Hepatocyte (in vitro differentiated cells): ENCODE data around the gene PRDM12. TPM values are rescaled to one million over a fixed set of nuclear protein-coding genes. Genes with fewer than 3 reads are reported as not detected.
"Not testable (repeated sequence)": the region's sequence is repeated elsewhere in the genome, so short reads cannot be mapped to it uniquely, and the experiment has no call there.

Experiments
- DNase-seq: peaks from one replicate; pipeline ENCODE4 v3.0.0-alpha.2; 2016; ENCODE audit warnings: low spot score
- H2AFZ ChIP-seq: fragments of 200-600 bp; sonication (generic); 2 replicates; pipeline ENCODE4 v1.6.0; 2016; ENCODE audit warnings: antibody characterized with exemption, mild to moderate bottlenecking
- H3K27ac ChIP-seq: fragments of 200-600 bp; sonication (generic); 2 replicates; pipeline ENCODE4 v1.5.1; 2016; ENCODE audit warnings: mild to moderate bottlenecking
- H3K27me3 ChIP-seq: fragments of 200-600 bp; sonication (generic); 2 replicates; pipeline ENCODE4 v1.6.1; 2016
- H3K36me3 ChIP-seq: fragments of 200-600 bp; sonication (generic); replicated peaks from 2 replicates; pipeline ENCODE4 v1.5.1; 2016; ENCODE audit warnings: low read depth; ENCODE audit not compliant: insufficient read depth
- H3K4me1 ChIP-seq: fragments of 200-600 bp; sonication (generic); 2 replicates; pipeline ENCODE4 v1.5.1; 2016; ENCODE audit warnings: mild to moderate bottlenecking, moderate library complexity; ENCODE audit not compliant: insufficient read depth
- H3K4me2 ChIP-seq: fragments of 200-600 bp; sonication (generic); 2 replicates; pipeline ENCODE4 v1.6.0; 2016
- H3K4me3 ChIP-seq: fragments of 200-600 bp; sonication (generic); 2 replicates; pipeline ENCODE4 v1.5.1; 2016; ENCODE audit warnings: mild to moderate bottlenecking
- H3K79me2 ChIP-seq: fragments of 200-600 bp; sonication (generic); 2 replicates; pipeline ENCODE4 v1.6.0; 2017; ENCODE audit warnings: mild to moderate bottlenecking
- H3K9me2 ChIP-seq: fragments of 200-600 bp; sonication (generic); replicated peaks from 2 replicates; pipeline ENCODE4 v1.6.0; 2017; ENCODE audit warnings: mild to moderate bottlenecking; ENCODE audit not compliant: insufficient read depth
- H3K9me3 ChIP-seq: fragments of 200-600 bp; sonication (generic); 2 replicates; pipeline ENCODE4 v1.5.1; 2016; ENCODE audit warnings: low read depth, mild to moderate bottlenecking
- H4K20me1 ChIP-seq: fragments of 200-600 bp; sonication (generic); 2 replicates; pipeline ENCODE4 v1.6.0; 2016; ENCODE audit warnings: mild to moderate bottlenecking; ENCODE audit not compliant: insufficient read depth, poor library complexity, severe bottlenecking
- CTCF ChIP-seq: fragments of 200-600 bp; sonication (generic); IDR thresholded peaks from 2 replicates; pipeline ENCODE4 v1.5.1; 2016; ENCODE audit warnings: antibody characterized with exemption, mild to moderate bottlenecking; ENCODE audit not compliant: poor library complexity
- EZH2 ChIP-seq: fragments of 200-600 bp; sonication (generic); IDR thresholded peaks from 2 replicates; pipeline ENCODE4 v1.6.1; 2016; ENCODE audit warnings: antibody characterized with exemption, mild to moderate bottlenecking, borderline replicate concordance
- EZH2phosphoT487 ChIP-seq: fragments of 200-600 bp; sonication (generic); IDR thresholded peaks from one replicate; pipeline ENCODE4 v1.6.1; 2018; ENCODE audit warnings: antibody characterized with exemption, mild to moderate bottlenecking, low read depth, moderate library complexity; ENCODE audit not compliant: unreplicated experiment, severe bottlenecking
- WGBS: methylation state at CpG from one replicate; pipeline ENCODE4 v1.1.6; 2016; ENCODE audit warnings: low lambda C conversion rate; ENCODE audit errors: missing lambda C conversion rate; 5-methylcytosine and 5-hydroxymethylcytosine counted together
- polyA plus RNA-seq: library from polyadenylated mRNA; unstranded; fragments of >200 nt; fragmentation: Nextera tagmentation; extraction: Ambion mirVana; gene quantifications from 2 replicates; pipeline ENCODE4 v1.2.1, GENCODE V29; 2016
- total RNA-seq: library from RNA; depleted of rRNA; stranded (reverse); fragments of >200 nt; gene quantifications from 2 replicates; pipeline ENCODE4 v1.2.3, GENCODE V29; 2014

The PRDM12 gene
- total and polyA plus RNA-seq, 2 experiments from 2014 or later: not detected

DNA sequence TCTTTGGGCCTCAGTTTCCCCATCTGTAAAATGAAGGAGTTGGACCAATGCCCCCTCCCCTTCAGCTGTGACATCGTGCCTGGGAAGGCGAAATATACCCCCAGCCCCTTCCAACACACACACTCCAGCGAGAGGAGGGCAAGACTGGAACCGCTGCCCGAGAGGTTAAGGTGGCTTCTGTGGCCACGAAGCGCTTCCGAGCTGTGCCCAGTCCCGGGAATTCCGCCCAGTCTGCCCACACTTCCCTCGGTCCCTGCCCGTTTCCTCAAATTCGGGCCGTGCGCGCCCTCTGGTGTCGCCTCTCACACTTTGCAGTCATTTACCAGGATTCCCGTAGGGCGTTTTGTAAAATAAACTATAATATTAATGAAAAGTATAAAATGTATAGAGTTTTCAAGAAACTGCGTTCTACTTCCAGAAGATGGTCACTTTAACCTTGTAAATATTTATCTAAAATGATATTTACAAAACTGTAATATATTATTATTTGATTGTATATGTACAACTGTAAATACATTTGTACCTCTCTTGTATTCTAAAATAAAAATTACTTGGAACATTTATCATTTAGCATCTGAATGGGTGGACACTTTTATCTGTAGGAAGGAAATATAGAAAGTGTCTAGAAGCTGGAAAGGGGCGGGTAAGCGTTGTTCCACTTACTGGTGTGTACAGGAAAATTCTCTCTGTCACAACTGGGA, 18.2 kb downstream of the PRDM12 start:
- H3K9me2 ChIP-seq: no peaks in the 10 kb centered on the region
- TF ChIP-seq EZH2phosphoT487: no peak
- TF ChIP-seq CTCF: peak; percentile 91
- peak overlapping the region; percentile 98 for H3K4me2 ChIP-seq
- H3K9me3 ChIP-seq: no peaks in the 10 kb centered on the region
- no peaks in the 10 kb centered on the region for H3K4me1 ChIP-seq
- no peaks in the 10 kb centered on the region for H3K36me3 ChIP-seq
- no peaks in the 10 kb centered on the region for H3K79me2 ChIP-seq
- peak; percentile 89 for DNase-seq
- WGBS: 7% methylated on average over 22 of the region's 22 CpGs
- H4K20me1 ChIP-seq: no peaks in the 10 kb centered on the region
- H3K27me3 ChIP-seq: peaks cover 15% of the 10 kb centered on the region
- H2AFZ ChIP-seq: peak overlapping the region; percentile 92
- H3K27ac ChIP-seq: no peak overlapping the region
- no peak overlapping the region for H3K4me3 ChIP-seq

GRCh38 chr9:130685104-130685503, 20.7 kb downstream of the PRDM12 start:
- TF ChIP-seq EZH2phosphoT487: no peak
- no peak for TF ChIP-seq EZH2
- TF ChIP-seq CTCF: no peak

DNA sequence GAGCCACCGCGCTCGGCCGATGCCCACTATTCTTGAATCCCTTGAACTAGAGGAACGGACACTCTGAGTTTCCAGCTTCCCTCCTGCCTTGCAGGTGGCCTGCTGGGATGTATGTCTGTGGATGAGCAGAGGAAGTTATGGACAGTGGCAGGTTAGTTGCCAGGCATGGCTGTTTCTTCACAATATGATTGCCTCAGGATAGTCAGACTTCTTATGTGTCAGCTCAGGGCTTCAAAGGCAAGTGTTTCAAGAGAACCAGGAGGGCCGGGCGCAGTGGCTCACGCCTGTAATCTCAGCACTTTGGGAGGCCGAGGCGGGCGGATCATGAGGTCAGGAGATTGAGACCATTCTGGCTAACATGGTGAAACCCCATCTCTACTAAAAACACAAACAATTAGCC, 21.6 kb downstream of the PRDM12 start:
- not testable (repeated sequence) for H3K27ac ChIP-seq, DNase-seq, H3K4me2 ChIP-seq, H4K20me1 ChIP-seq, H3K9me2 ChIP-seq, H3K4me3 ChIP-seq, H3K9me3 ChIP-seq, H3K79me2 ChIP-seq, H3K27me3 ChIP-seq, H2AFZ ChIP-seq, H3K36me3 ChIP-seq, H3K4me1 ChIP-seq
- WGBS: 96% methylated on average over 11 of the region's 11 CpGs

More at GRCh38 chr9:130685104-130685503, 20.7 kb downstream of the PRDM12 start:
- no peak overlapping the region for H2AFZ ChIP-seq
- H3K79me2 ChIP-seq: no peaks in the 10 kb centered on the region
- H3K9me2 ChIP-seq: no peaks in the 10 kb centered on the region
- no peak overlapping the region for H3K27ac ChIP-seq
- no peak overlapping the region for H3K4me3 ChIP-seq
- no peaks in the 10 kb centered on the region for H4K20me1 ChIP-seq
- no peaks in the 10 kb centered on the region for H3K9me3 ChIP-seq
- H3K4me1 ChIP-seq: no peaks in the 10 kb centered on the region
- H3K27me3 ChIP-seq: peaks cover 4% of the 10 kb centered on the region
- DNase-seq: no peak
- no peak overlapping the region for H3K4me2 ChIP-seq
- H3K36me3 ChIP-seq: no peaks in the 10 kb centered on the region

DNA sequence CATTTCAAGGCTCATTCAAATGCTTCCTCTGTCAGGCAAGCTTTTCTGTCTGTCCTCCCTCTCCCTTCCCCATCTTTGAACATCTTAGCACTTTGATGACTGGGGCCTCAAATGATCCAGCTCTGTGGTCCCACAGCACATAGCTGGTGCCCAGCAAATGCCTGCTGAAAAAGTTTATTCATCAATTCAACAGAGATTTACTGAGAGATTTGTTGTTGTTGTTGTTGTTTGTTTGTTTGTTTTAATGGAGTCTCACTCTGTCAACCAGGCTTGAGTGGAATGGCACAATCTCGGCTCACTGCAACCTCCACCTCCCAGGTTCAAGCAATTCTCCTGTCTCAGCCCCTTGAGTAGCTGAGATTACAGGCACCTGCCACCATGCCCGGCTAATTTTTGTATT, 23.2 kb downstream of the PRDM12 start:
- H3K4me2 ChIP-seq: no peak overlapping the region
- H3K4me1 ChIP-seq: no peaks in the 10 kb centered on the region
- no peaks in the 10 kb centered on the region for H3K36me3 ChIP-seq
- H2AFZ ChIP-seq: no peak overlapping the region
- DNase-seq: no peak
- H3K9me2 ChIP-seq: no peaks in the 10 kb centered on the region
- no peaks in the 10 kb centered on the region for H3K27me3 ChIP-seq
- H3K9me3 ChIP-seq: no peaks in the 10 kb centered on the region
- H3K79me2 ChIP-seq: no peaks in the 10 kb centered on the region
- no peak overlapping the region for H3K4me3 ChIP-seq
- TF ChIP-seq CTCF (no peak), EZH2 (no peak), EZH2phosphoT487 (no peak)
- WGBS: 88% methylated on average over 2 of the region's 2 CpGs
- H3K27ac ChIP-seq: no peak overlapping the region
- no peaks in the 10 kb centered on the region for H4K20me1 ChIP-seq
